LNCaP clone FGC (cell line): Measurements from ENCODE around the gene CDCP1.
A peak's percentile ranks its signal among the peaks of the same experiment; 100 is the strongest.
"Not testable (repeated sequence)": the region's sequence is repeated elsewhere in the genome, so short reads cannot be mapped to it uniquely, and the experiment has no call there.

ENCODE experiments used
- DNase-seq: peaks from one replicate; pipeline ENCODE4 v3.0.0-alpha.2; 2011; ENCODE audit warnings: low read depth
- H3K4me3 ChIP-seq: 2 replicates; pipeline ENCODE4 v1.5.1; 2011; ENCODE audit warnings: mild to moderate bottlenecking, low read depth, low read length, control low read depth
- CTCF ChIP-seq: IDR thresholded peaks from 2 replicates; pipeline ENCODE4 v1.5.1; 2012; ENCODE audit warnings: mild to moderate bottlenecking; ENCODE audit not compliant: control insufficient read depth, insufficient read depth; ENCODE audit errors: extremely low read depth

Gene CDCP1

DNA sequence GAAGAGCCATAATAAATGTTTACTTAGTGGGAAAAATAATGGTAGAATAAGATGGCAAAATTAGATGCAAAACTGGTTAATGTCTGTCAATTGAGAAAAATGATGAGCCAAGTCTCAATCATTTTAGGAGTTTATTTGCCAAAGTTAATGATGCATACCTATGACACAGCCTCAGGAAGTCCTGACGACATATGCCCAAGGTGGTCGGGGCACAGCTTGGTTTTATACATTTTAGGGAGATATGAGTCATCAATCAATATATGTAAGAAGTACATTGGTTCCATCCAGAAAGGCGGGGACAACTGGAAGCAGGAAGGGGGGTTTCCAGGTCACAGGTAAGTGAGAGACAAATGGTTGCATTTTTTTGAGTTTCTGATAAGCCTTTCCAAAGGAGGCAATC is 88.6 kb downstream of the CDCP1 start:
- TF ChIP-seq CTCF = no peak
- H3K4me3 ChIP-seq = no peak overlapping the region
- no peak for DNase-seq

DNA sequence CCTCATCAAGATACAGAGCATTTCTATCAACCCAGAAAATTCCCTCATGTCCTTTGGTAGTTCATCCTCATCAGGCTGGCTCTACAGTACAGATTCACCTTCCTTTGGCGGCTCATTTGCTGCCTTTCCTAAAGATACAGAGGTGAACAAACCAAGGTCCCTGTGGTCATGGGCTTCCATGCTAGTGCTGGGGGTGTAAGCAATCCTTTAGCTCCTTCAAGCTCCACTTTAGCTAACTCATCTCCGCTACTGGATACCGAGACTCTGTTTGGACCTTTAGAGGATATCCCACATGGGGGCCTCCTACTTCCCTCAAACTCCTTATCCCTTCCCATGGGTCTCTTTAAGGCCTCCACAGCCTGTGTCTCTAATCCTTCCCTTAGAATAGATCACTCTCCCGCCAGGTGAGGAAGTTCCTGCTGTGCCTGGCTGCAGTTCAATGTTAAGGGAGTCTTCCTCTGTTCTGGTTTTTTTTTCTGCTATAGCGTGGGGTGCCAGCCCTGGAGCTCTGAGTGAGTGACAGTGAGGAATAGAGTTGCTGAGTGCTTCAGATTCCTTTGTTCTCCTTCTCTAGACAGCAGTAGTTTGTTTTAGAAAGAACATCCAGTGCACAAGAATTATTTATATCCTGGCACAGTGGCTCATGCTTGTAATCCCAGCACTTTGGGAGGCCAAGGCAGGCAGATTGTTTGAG is 89.4 kb downstream of the CDCP1 start:
- no peak for TF ChIP-seq CTCF
- no peak overlapping the region for H3K4me3 ChIP-seq
- DNase-seq = peak; percentile 41

DNA sequence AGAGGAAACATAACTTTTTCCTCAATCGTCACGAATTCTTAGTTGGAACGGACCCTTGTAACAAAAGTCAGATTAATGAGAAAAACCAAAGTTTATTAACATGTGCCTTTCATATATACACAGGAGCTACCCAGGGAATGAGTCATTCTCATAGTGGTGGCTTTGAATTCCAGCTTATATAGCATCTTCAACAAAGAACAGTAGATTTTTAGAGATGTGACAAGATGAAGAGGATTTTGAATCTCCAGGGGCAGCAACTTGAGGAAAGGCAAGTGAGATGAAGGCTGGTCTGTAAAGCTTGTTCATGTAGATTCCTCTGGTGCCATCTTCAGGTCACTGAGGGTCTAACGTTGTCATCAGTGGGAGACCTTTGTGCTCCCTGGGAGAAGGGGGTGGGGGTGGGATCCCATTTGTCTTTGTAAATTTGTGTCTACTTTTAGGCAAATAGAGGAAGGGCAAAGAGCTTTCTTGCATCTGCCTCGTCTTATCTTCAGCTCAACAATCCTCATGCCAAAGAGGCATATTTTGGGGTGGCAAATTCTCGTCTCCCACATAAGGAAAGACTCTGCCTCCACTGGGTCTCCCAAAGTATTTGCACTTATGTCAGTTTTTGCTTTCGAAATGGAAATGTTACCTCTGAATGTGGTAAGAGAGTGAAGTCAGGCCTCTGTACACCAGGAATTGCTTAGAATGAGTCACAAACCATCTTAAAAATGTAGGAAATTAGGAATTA is 90.6 kb downstream of the CDCP1 start:
- no peak overlapping the region for H3K4me3 ChIP-seq
- no peak for DNase-seq
- no peak for TF ChIP-seq CTCF

DNA sequence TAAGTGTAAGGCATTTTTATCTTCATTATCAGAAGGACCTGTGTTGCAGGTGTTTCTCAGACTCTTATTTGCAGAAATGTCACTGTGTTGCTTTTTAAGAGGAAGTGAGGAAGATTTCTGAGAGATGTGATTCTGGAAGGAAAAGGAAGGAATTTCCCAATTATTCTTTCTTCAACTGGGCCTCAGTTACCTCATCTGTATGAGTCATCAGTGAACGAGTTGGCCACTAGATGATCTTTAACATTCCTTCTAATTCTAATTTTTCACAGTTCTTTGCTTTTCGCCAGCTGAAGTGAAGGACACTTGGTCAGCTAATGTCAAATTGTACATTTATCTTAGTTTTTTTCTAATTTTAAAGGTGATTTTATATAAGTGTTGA is 91.2 kb downstream of the CDCP1 start:
- H3K4me3 ChIP-seq = no peak overlapping the region
- DNase-seq = no peak

DNA sequence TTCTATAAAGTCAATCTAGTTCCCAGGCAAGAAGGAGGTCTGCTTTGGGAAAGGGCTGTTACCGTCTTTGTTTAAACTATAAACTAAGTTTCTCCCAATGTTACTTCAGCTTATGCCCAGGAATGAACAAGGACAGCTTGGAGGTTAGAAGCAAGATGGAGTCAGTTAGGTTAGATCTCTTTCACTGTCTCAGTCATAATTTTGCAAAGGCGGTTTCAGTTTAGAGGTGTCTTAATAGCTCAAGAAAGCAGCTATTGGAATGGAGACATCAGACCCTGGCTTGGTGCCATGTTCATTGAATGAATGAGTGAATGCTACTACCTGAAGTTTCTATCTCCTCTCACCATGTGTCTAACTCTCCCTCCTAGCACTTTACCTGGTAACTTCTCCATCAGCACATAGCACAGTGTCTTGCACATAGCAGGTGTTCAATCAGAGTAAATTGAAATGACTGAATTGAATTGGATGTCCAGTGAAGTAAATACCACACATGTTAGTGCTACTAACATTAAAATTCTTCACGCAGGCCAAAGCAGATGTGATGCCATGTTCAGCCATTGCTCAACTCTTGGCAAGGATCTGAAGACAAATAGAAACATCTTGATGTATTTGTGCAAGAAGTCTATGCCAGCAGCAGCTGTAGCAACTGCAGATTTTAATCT is 91.9 kb downstream of the CDCP1 start:
- no peak for TF ChIP-seq CTCF
- H3K4me3 ChIP-seq = no peak overlapping the region
- peak; percentile 60 for DNase-seq

More for the DNA sequence above, 91.2 kb downstream of the CDCP1 start:
- TF ChIP-seq CTCF = peak; percentile 1; the same call in 1 of the 2 replicates

DNA sequence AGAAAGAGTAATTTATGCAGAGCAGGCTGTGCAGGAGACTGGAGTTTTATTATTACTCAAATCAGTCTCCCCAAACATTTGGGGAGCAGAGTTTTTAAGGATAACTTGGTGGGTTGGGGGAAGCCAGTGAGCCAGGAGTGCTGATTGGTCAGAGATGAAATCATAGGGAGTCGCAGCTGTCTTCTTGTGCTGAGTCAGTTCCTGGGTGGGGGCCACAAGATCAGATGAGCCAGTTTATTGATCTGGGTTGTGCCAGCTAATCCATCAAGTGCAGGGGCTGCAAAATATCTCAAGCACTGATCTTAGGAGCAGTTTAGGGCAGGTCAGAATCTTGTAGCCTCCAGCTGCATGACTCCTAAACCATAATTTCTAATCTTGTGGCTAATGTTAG is 92.4 kb downstream of the CDCP1 start:
- H3K4me3 ChIP-seq, DNase-seq: not testable (repeated sequence)

GRCh38 chr3:45051685-45052084 is 94.5 kb downstream of the CDCP1 start:
- DNase-seq = no peak
- TF ChIP-seq CTCF = no peak
- no peak overlapping the region for H3K4me3 ChIP-seq
